A549 (cell line): ENCODE data around the gene OR6X1. TPM values are rescaled to one million over a fixed set of nuclear protein-coding genes. Genes with fewer than 3 reads are reported as not detected.

Experiments used
- ATAC-seq, 2 experiments: fragments of 200-7000 bp in 1 of 2; fragments of >200 bp in 1 of 2; cut with Nextera tagmentation in 1 of 2; cut with Tn5 transposase in 1 of 2; 3 replicates each; pipeline versions ENCODE4 v1.8.0 to v1.9.1; 2018 to 2020; ENCODE audit warnings: mild to moderate bottlenecking in 1 of 2, moderate library complexity in 1 of 2
- CTCF ChIA-PET: fragments of 300-600 bp; sonication (Branson Sonifier 250); formaldehyde crosslinking; extraction: SDS; loops from one replicate; lab custom pipeline; 2021; ENCODE audit warnings: antibody characterized with exemption, inconsistent platforms; lab: Yijun Ruan, JAX
- POLR2A ChIA-PET: fragments of 350-600 bp; formaldehyde crosslinking; extraction: SDS; loops from one replicate; lab custom pipeline; 2021; ENCODE audit warnings: antibody characterized with exemption, inconsistent platforms; lab: Yijun Ruan, JAX
- DNase-seq, 2 experiments: peaks; one replicate each; pipeline versions ENCODE4 v3.0.0 to v3.0.0-alpha.2; 2011 to 2016; ENCODE audit warnings: low read depth in 1 of 2, low spot score in 1 of 2
- FAIRE-seq: peaks from 2 replicates; lab custom pipeline; 2011; peaks lifted over from hg19 to GRCh38; lab: Jason Lieb, UNC
- H3K27ac ChIP-seq, 2 experiments: fragments of >200 bp; sonication (Bioruptor Twin); formaldehyde crosslinking; 3 replicates each; pipeline ENCODE4 v1.5.1; 2016 to 2017
- H3K4me1 ChIP-seq: fragments of >200 bp; sonication (Bioruptor Twin); formaldehyde crosslinking; 3 replicates; pipeline ENCODE4 v1.6.1; 2016
- H3K4me2 ChIP-seq: fragments of >200 bp; sonication (Bioruptor Twin); formaldehyde crosslinking; 3 replicates; pipeline ENCODE4 v1.6.1; 2016
- H3K4me3 ChIP-seq: fragments of >200 bp; sonication (Bioruptor Twin); formaldehyde crosslinking; 3 replicates; pipeline ENCODE4 v1.5.1; 2016
- H3K9me3 ChIP-seq: fragments of >200 bp; sonication (Bioruptor Twin); formaldehyde crosslinking; 3 replicates; pipeline ENCODE4 v1.6.1; 2016
- ATOH8 ChIP-seq: fragments of 250-450 bp; sonication (Bioruptor Pico); IDR thresholded peaks from 2 replicates; pipeline ENCODE4 v1.5.0; 2020; ENCODE audit warnings: low read depth, mild to moderate bottlenecking, moderate library complexity
- BCL3 ChIP-seq: fragments of >200 bp; sonication (Bioruptor Twin); formaldehyde crosslinking; IDR thresholded peaks from 3 replicates; pipeline ENCODE4 v1.6.1; 2016
- BHLHE40 ChIP-seq: IDR thresholded peaks from 2 replicates; pipeline ENCODE4 v1.6.1; 2012; ENCODE audit warnings: low read depth, low read length, inconsistent platforms
- CBX8 ChIP-seq: fragments of 200-600 bp; sonication (generic); IDR thresholded peaks from 2 replicates; pipeline ENCODE4 v1.6.1; 2016
- CHD2 ChIP-seq: fragments of 150-350 bp; IDR thresholded peaks from 2 replicates; pipeline ENCODE4 v1.6.1; 2014; ENCODE audit warnings: low read length; ENCODE audit not compliant: partially characterized antibody
- E2F6 ChIP-seq: IDR thresholded peaks from 2 replicates; pipeline ENCODE4 v1.6.1; 2012; ENCODE audit warnings: low read depth, borderline replicate concordance
- EHF ChIP-seq: fragments of 250-450 bp; sonication (Bioruptor Pico); IDR thresholded peaks from 2 replicates; pipeline ENCODE4 v1.5.0; 2020; ENCODE audit warnings: mild to moderate bottlenecking
- FOSB ChIP-seq: fragments of 250-450 bp; sonication (Bioruptor Pico); IDR thresholded peaks from 2 replicates; pipeline ENCODE4 v1.5.0; 2020; ENCODE audit warnings: mild to moderate bottlenecking, moderate library complexity
- FOSL2 ChIP-seq, 2 experiments: fragments of 450-650 bp in 1 of 2; fragments of >200 bp in 1 of 2; sonication (Bioruptor Twin) in 1 of 2; formaldehyde crosslinking; IDR thresholded peaks; 2 replicates each; pipeline versions ENCODE4 v1.5.0 to v1.6.1; 2016 to 2020; ENCODE audit warnings: mild to moderate bottlenecking in 1 of 2, moderate library complexity in 1 of 2
- HDAC2 ChIP-seq: fragments of 200-600 bp; sonication (generic); IDR thresholded peaks from 2 replicates; pipeline ENCODE4 v1.6.1; 2016
- HES2 ChIP-seq: fragments of >200 bp; sonication (Bioruptor Twin); formaldehyde crosslinking; IDR thresholded peaks from 2 replicates; pipeline ENCODE4 v1.6.1; 2016
- HEYL ChIP-seq: fragments of 250-450 bp; sonication (Bioruptor Pico); IDR thresholded peaks from 2 replicates; pipeline ENCODE4 v1.8.0; 2021; ENCODE audit warnings: mild to moderate bottlenecking, moderate library complexity
- HOXA7 ChIP-seq: fragments of 250-450 bp; sonication (Bioruptor Pico); IDR thresholded peaks from 2 replicates; pipeline ENCODE4 v1.5.0; 2020; ENCODE audit warnings: mild to moderate bottlenecking, moderate library complexity
- HOXB13 ChIP-seq: fragments of 250-450 bp; sonication (Bioruptor Pico); IDR thresholded peaks from 2 replicates; pipeline ENCODE4 v1.5.0; 2020; ENCODE audit warnings: low read depth, mild to moderate bottlenecking, moderate library complexity
- HOXB5 ChIP-seq: fragments of 250-450 bp; sonication (Bioruptor Pico); IDR thresholded peaks from 2 replicates; pipeline ENCODE4 v1.5.0; 2020; ENCODE audit warnings: mild to moderate bottlenecking, moderate library complexity
- JUN ChIP-seq, 2 experiments: fragments of >200 bp; sonication (Bioruptor Twin); formaldehyde crosslinking; IDR thresholded peaks; 2 replicates in 1 of 2; 3 replicates in 1 of 2; pipeline ENCODE4 v1.6.1; 2016 to 2017
- JUNB ChIP-seq: fragments of >200 bp; sonication (Bioruptor Twin); formaldehyde crosslinking; IDR thresholded peaks from 2 replicates; pipeline ENCODE4 v1.6.1; 2016
- KDM1A ChIP-seq: fragments of 200-600 bp; sonication (generic); IDR thresholded peaks from 2 replicates; pipeline ENCODE4 v1.6.1; 2016; ENCODE audit warnings: low read depth, mild to moderate bottlenecking
- MAFK ChIP-seq: fragments of 450-650 bp; IDR thresholded peaks from 2 replicates; pipeline ENCODE4 v1.6.1; 2014; ENCODE audit not compliant: partially characterized antibody
- MAX ChIP-seq: IDR thresholded peaks from 2 replicates; pipeline ENCODE4 v1.6.1; 2012
- MYC ChIP-seq: IDR thresholded peaks from 2 replicates; pipeline ENCODE4 v1.6.1; 2012; ENCODE audit warnings: mild to moderate bottlenecking, inconsistent platforms, low read length, improper control_type of control experiment, borderline replicate concordance
- NR3C1 ChIP-seq: fragments of >200 bp; sonication (Bioruptor Twin); formaldehyde crosslinking; IDR thresholded peaks from 3 replicates; pipeline ENCODE4 v1.6.1; 2017
- PHF8 ChIP-seq: fragments of 200-600 bp; sonication (generic); IDR thresholded peaks from 2 replicates; pipeline ENCODE4 v1.6.1; 2016; ENCODE audit warnings: low read depth, mild to moderate bottlenecking, antibody characterized with exemption, moderate library complexity, borderline replicate concordance
- POLR2A ChIP-seq: IDR thresholded peaks from 2 replicates; pipeline ENCODE4 v1.6.1; 2012; ENCODE audit warnings: mild to moderate bottlenecking, low read length
- POLR2AphosphoS2 ChIP-seq: conservative IDR thresholded peaks from 2 replicates; pipeline ENCODE4 v1.6.1; 2012; ENCODE audit warnings: low read length, improper control_type of control experiment, inconsistent platforms
- REST ChIP-seq: fragments of 200-600 bp; sonication (generic); IDR thresholded peaks from 2 replicates; pipeline ENCODE4 v1.6.1; 2016; ENCODE audit warnings: antibody characterized with exemption, mild to moderate bottlenecking, moderate library complexity
- RFX5 ChIP-seq: fragments of 450-650 bp; IDR thresholded peaks from 2 replicates; pipeline ENCODE4 v1.7.1; 2014; ENCODE audit warnings: antibody characterized with exemption, mild to moderate bottlenecking, moderate library complexity
- USF2 ChIP-seq: fragments of 450-650 bp; IDR thresholded peaks from 2 replicates; pipeline ENCODE4 v1.6.1; 2014; ENCODE audit warnings: antibody characterized with exemption
- ZFP36 ChIP-seq: fragments of 450-650 bp; IDR thresholded peaks from 2 replicates; pipeline ENCODE4 v1.6.1; 2014; ENCODE audit warnings: borderline replicate concordance; ENCODE audit not compliant: partially characterized antibody
- ZNF302 ChIP-seq: fragments of 250-450 bp; sonication (Bioruptor Pico); IDR thresholded peaks from 2 replicates; pipeline ENCODE4 v1.9.0; 2021; ENCODE audit warnings: inconsistent platforms, mild to moderate bottlenecking, moderate library complexity
- WGBS: methylation state at CpG from one replicate; pipeline ENCODE4 v1.1.6; 2017; ENCODE audit errors: missing lambda C conversion rate; 5-methylcytosine and 5-hydroxymethylcytosine counted together
- polyA plus RNA-seq, 4 experiments: library from polyadenylated mRNA; depleted of rRNA in 3 of 4; stranded (reverse); fragments of >200 nt; fragmentation: RNase III in 1 of 4; extraction: RNeasy Plus Mini Kit Qiagen cat#74134 plus additional on column Dnase treatment in 1 of 4; gene quantifications; 2 replicates in 3 of 4; 3 replicates in 1 of 4; pipeline ENCODE4 v1.2.3, GENCODE V29; 2011 to 2017

Gene OR6X1
- polyA plus RNA-seq, 2 of the 4 experiments (the other 2 are of a cell fraction): not detected

- no peak for TF ChIP-seq REST
- TF ChIP-seq ZNF302 (CRISPR knock-in tag): no peak
- TF ChIP-seq HEYL (CRISPR knock-in tag): no peak
Measured at GRCh38 chr11:123742031-123742723, 12.1 kb downstream of the OR6X1 start (continued).

- H3K4me3 ChIP-seq: peak within 1 kb of the TSS; percentile 89
- POLR2A ChIA-PET: no interaction called here
- FAIRE-seq (no peak), ATAC-seq (peak; percentile 98 to 99), DNase-seq (peak; percentile 52 to 89)
- H3K4me2 ChIP-seq: peak within 1 kb of the TSS; percentile 96
- CTCF ChIA-PET: no interaction called here
- 2% methylated on average over 19 of the region's 67 CpGs for WGBS
- H3K4me1 ChIP-seq: peaks cover 10% of the 10 kb centered on the region; the same call in 1 of the 3 replicates
- peak within 1 kb of the TSS; percentile 83 to 97 for H3K27ac ChIP-seq
- H3K9me3 ChIP-seq: no peaks in the 10 kb centered on the region; the same call in 2 of the 3 replicates
- TF ChIP-seq HDAC2 (no peak), ATOH8 (CRISPR knock-in tag) (no peak), USF2 (peak; percentile 82), JUN (IDR thresholded peaks at IDR 0.05) (peak; percentile 56 to 81; a peak in 3 of 5 replicates), HOXB5 (CRISPR knock-in tag) (no peak), FOSB (no peak), POLR2A (peak; percentile 28), MAX (peak; percentile 98), E2F6 (peak; percentile 52; the same call in 1 of the 2 replicates), EHF (CRISPR knock-in tag) (no peak), CBX8 (no peak), NR3C1 (no peak), MAFK (no peak), POLR2AphosphoS2 (no peak), BHLHE40 (no peak), ZFP36 (no peak), KDM1A (no peak), CHD2 (no peak), HOXB13 (no peak), BCL3 (peak; percentile 64; the same call in 1 of the 3 replicates), JUNB (no peak), RFX5 (no peak), MYC (peak; percentile 67; the same call in 1 of the 2 replicates), HES2 (no peak), PHF8 (peak; percentile 83), HOXA7 (CRISPR knock-in tag) (no peak), FOSL2 (IDR thresholded peaks at IDR 0.05) (no peak), FOSL2 (CRISPR knock-in tag; IDR thresholded peaks at IDR 0.05) (no peak), HEYL (CRISPR knock-in tag) (no peak)
Measured at GRCh38 chr11:123741159-123742030, 12.9 kb downstream of the OR6X1 start, which contains the start of gene ZNF202. TSS of gene ZNF202 (minus strand) at chr11:123741660. CDS start at chr11:123730888, 10,772 bp downstream.
